Esophagus muscularis mucosa (tissue), 4 donors: ENCODE measurements around the gene STAT4. TPM values are rescaled to one million over a fixed set of nuclear protein-coding genes. Genes with fewer than 3 reads are reported as not detected.

Source experiments
- DNase-seq: peaks from one replicate; pipeline ENCODE4 v3.0.0-alpha.2; 2017; ENCODE audit errors: extremely low spot score
- H3K27ac ChIP-seq, 4 donors: fragments of 200-600 bp; sonication (generic); replicated peaks in 1 of 4; 1 replicate in 3 of 4; 2 replicates in 1 of 4; pipeline ENCODE4 v1.5.1; 2016 to 2019; ENCODE audit warnings: mild to moderate bottlenecking in 1 of 4
- H3K27me3 ChIP-seq, 4 donors: fragments of 200-600 bp; sonication (generic); one replicate each; pipeline versions ENCODE4 v1.5.1 to v1.6.0; 2016 to 2019
- H3K36me3 ChIP-seq, 4 donors: fragments of 200-600 bp; sonication (generic); one replicate each; pipeline ENCODE4 v1.5.1; 2016 to 2019
- H3K4me1 ChIP-seq, 4 donors: fragments of 200-600 bp; sonication (generic); one replicate each; pipeline ENCODE4 v1.5.1; 2016 to 2019
- H3K4me3 ChIP-seq, 4 donors: fragments of 200-600 bp; sonication (generic); 1 replicate in 2 of 4; 2 replicates in 2 of 4; pipeline ENCODE4 v1.5.1; 2016 to 2019; ENCODE audit warnings: mild to moderate bottlenecking in 4 of 4, moderate library complexity in 1 of 4
- H3K9me3 ChIP-seq, 4 donors: fragments of 200-600 bp; sonication (generic); 1 replicate in 3 of 4; 2 replicates in 1 of 4; pipeline ENCODE4 v1.5.1; 2016 to 2019
- CTCF ChIP-seq, 3 experiments: fragments of 200-600 bp in 2 of 3; fragments of 450-650 bp in 1 of 3; sonication (generic) in 2 of 3; IDR thresholded peaks; one replicate each; pipeline ENCODE4 v1.5.1; 2017 to 2019; ENCODE audit warnings: antibody characterized with exemption in 3 of 3, mild to moderate bottlenecking in 2 of 3, moderate library complexity in 1 of 3
- EP300 ChIP-seq: sonication (generic); formaldehyde crosslinking; IDR thresholded peaks from one replicate; pipeline ENCODE4 v1.6.1; 2017; ENCODE audit warnings: antibody characterized with exemption
- POLR2A ChIP-seq: fragments of 450-650 bp; IDR thresholded peaks from one replicate; pipeline ENCODE4 v1.6.1; 2017; ENCODE audit warnings: antibody characterized with exemption, moderate library complexity, mild to moderate bottlenecking, low read depth
- POLR2AphosphoS5 ChIP-seq, 2 donors: sonication (generic); formaldehyde crosslinking; IDR thresholded peaks; one replicate each; pipeline ENCODE4 v1.6.1; 2017; ENCODE audit warnings: antibody characterized with exemption in 2 of 2
- WGBS: methylation state at CpG from one replicate; pipeline ENCODE4 v1.1.5; 2018; 5-methylcytosine and 5-hydroxymethylcytosine counted together
- intact Hi-C: fragments of 100-400 bp; cut with DNase I; formaldehyde crosslinking; loops from one replicate; pipeline ENCODE4 v1.15.1; 2023
- total RNA-seq, 4 donors: library from RNA; depleted of rRNA; stranded (reverse); fragments of >200 nt; gene quantifications; one replicate each; pipeline versions ENCODE4 v1.1.0 to v1.2.1, GENCODE V29; 2016

The STAT4 gene
- total RNA-seq, 4 donors from 2014 or later = 0.26 to 5.4 (median 2.4) TPM

- no peak overlapping the region for H3K27ac ChIP-seq
- intact Hi-C loops = no loop called here
- no peaks in the 10 kb centered on the region for H3K9me3 ChIP-seq
- no peak for DNase-seq
- H3K27me3 ChIP-seq = no peaks in the 10 kb centered on the region
- TF ChIP-seq POLR2AphosphoS5 (IDR thresholded peaks at IDR 0.05) (no peak), EP300 (no peak), CTCF (IDR thresholded peaks at IDR 0.05) (no peak), POLR2A (no peak)
- H3K4me3 ChIP-seq = no peak overlapping the region
- peaks cover 22 to 27% (median 27%) of the 10 kb centered on the region in 4 donors for H3K4me1 ChIP-seq
- peaks cover 35 to 81% (median 53%) of the 10 kb centered on the region in 4 donors for H3K36me3 ChIP-seq
Measured at GRCh38 chr2:191008286-191008685, 142.5 kb downstream of the STAT4 start.

GRCh38 chr2:191006997-191007783, 143.6 kb downstream of the STAT4 start:
- intact Hi-C loops = no loop called here
- H3K27me3 ChIP-seq = no peaks in the 10 kb centered on the region
- WGBS = 83% methylated on average over 4 of the region's 4 CpGs
- H3K4me3 ChIP-seq = no peak overlapping the region
- H3K4me1 ChIP-seq = peaks cover 14 to 17% (median 16%) of the 10 kb centered on the region in 4 donors
- H3K27ac ChIP-seq = no peak overlapping the region
- no peaks in the 10 kb centered on the region for H3K9me3 ChIP-seq
- peaks cover 44 to 92% (median 60%) of the 10 kb centered on the region in 4 donors for H3K36me3 ChIP-seq
- no peak for DNase-seq
- no peak for TF ChIP-seq POLR2AphosphoS5 (IDR thresholded peaks at IDR 0.05)
- TF ChIP-seq CTCF (IDR thresholded peaks at IDR 0.05) = no peak
- TF ChIP-seq EP300 = no peak
- no peak for TF ChIP-seq POLR2A

GRCh38 chr2:191006297-191006696, 144.5 kb downstream of the STAT4 start:
- no peak overlapping the region for H3K4me3 ChIP-seq
- peaks cover 6 to 8% (median 7%) of the 10 kb centered on the region in 4 donors for H3K4me1 ChIP-seq
- no peak for TF ChIP-seq POLR2AphosphoS5 (IDR thresholded peaks at IDR 0.05)
- no peak for TF ChIP-seq CTCF (IDR thresholded peaks at IDR 0.05)
- TF ChIP-seq POLR2A = no peak
- no peak for TF ChIP-seq EP300
- peaks cover 44 to 94% (median 64%) of the 10 kb centered on the region in 4 donors for H3K36me3 ChIP-seq
- no peaks in the 10 kb centered on the region for H3K9me3 ChIP-seq
- no peak for DNase-seq
- no peak overlapping the region for H3K27ac ChIP-seq
- 96% methylated on average over 3 of the region's 3 CpGs for WGBS
- intact Hi-C loops = no loop called here
- no peaks in the 10 kb centered on the region for H3K27me3 ChIP-seq

GRCh38 chr2:191003405-191004309, 147.1 kb downstream of the STAT4 start:
- 95% methylated on average over 6 of the region's 6 CpGs for WGBS
- Histone ChIP-seq H3K36me3 (peaks cover 65 to 100% (median 82%) of the 10 kb centered on the region in 4 donors), H3K27me3 (no peaks in the 10 kb centered on the region), H3K9me3 (no peaks in the 10 kb centered on the region), H3K4me1 (no peaks in the 10 kb centered on the region), H3K4me3 (no peak overlapping the region), H3K27ac (no peak overlapping the region)
- no peak for DNase-seq
- intact Hi-C loops = no loop called here
- TF ChIP-seq POLR2AphosphoS5 (IDR thresholded peaks at IDR 0.05) (no peak), EP300 (no peak), CTCF (IDR thresholded peaks at IDR 0.05) (no peak), POLR2A (no peak)
